MM.1S (cell line): ENCODE data around the gene PTPRD.

Experiments used
- CTCF ChIP-seq: fragments of 300-600 bp; sonication (generic); IDR thresholded peaks from 2 replicates; pipeline ENCODE4 v1.5.1; 2016; ENCODE audit warnings: antibody characterized with exemption, low read length, mixed read lengths
- EZH2 ChIP-seq: fragments of 300-600 bp; sonication (generic); optimal IDR thresholded peaks from 2 replicates; pipeline ENCODE3; 2017; ENCODE audit warnings: low read depth, mild to moderate bottlenecking, antibody characterized with exemption, low read length, mixed read lengths

GRCh38 chr9:8684978-8685708, 1927.7 kb downstream of the PTPRD start:
- TF ChIP-seq CTCF (no peak), EZH2 (no peak)
